Ascending aorta (tissue), 2 donors: Measurements from ENCODE around the gene SVOPL. TPM values are rescaled to one million over a fixed set of nuclear protein-coding genes. Genes with fewer than 3 reads are reported as not detected.

Experiments
- DNase-seq, 2 donors: peaks; one replicate each; pipeline ENCODE4 v3.0.0-alpha.2; 2019; ENCODE audit warnings: low spot score in 2 of 2
- H3K27ac ChIP-seq, 2 donors: fragments of 200-600 bp; sonication (generic); one replicate each; pipeline ENCODE4 v1.5.1; 2016 to 2017; ENCODE audit warnings: mild to moderate bottlenecking in 1 of 2
- H3K27me3 ChIP-seq: fragments of 200-600 bp; sonication (generic); one replicate; pipeline ENCODE4 v1.5.1; 2017
- H3K36me3 ChIP-seq, 2 donors: fragments of 200-600 bp; sonication (generic); one replicate each; pipeline ENCODE4 v1.5.1; 2016
- H3K4me1 ChIP-seq, 2 donors: fragments of 200-600 bp; sonication (generic); one replicate each; pipeline ENCODE4 v1.5.1; 2016 to 2017; ENCODE audit warnings: mild to moderate bottlenecking in 1 of 2
- H3K4me3 ChIP-seq, 2 donors: fragments of 200-600 bp; sonication (generic); one replicate each; pipeline ENCODE4 v1.5.1; 2016 to 2017; ENCODE audit warnings: mild to moderate bottlenecking in 1 of 2
- H3K9me3 ChIP-seq, 2 donors: fragments of 200-600 bp; sonication (generic); one replicate each; pipeline ENCODE4 v1.5.1; 2016
- intact Hi-C: fragments of 100-400 bp; cut with DNase I; formaldehyde crosslinking; loops from one replicate; pipeline ENCODE4 v1.15.1; 2023
- total RNA-seq: library from RNA; depleted of rRNA; stranded (reverse); fragments of >200 nt; gene quantifications from one replicate; pipeline ENCODE4 v1.1.0, GENCODE V29; 2016
- TF ChIP-seq, protein P1 (sequence below), 3 experiments: fragments of 200-600 bp in 2 of 3; fragments of 450-650 bp in 1 of 3; sonication (generic) in 2 of 3; IDR thresholded peaks; one replicate each; pipeline ENCODE4 v1.5.1; 2016 to 2019; ENCODE audit warnings: antibody characterized with exemption in 3 of 3, mild to moderate bottlenecking in 1 of 3, moderate library complexity in 1 of 3

The SVOPL gene
- total RNA-seq, 1 donor from 2014 or later: not detected

GRCh38 chr7:138569418-138569817, 131.7 kb downstream of the SVOPL start:
- TF ChIP-seq, protein P1, sequence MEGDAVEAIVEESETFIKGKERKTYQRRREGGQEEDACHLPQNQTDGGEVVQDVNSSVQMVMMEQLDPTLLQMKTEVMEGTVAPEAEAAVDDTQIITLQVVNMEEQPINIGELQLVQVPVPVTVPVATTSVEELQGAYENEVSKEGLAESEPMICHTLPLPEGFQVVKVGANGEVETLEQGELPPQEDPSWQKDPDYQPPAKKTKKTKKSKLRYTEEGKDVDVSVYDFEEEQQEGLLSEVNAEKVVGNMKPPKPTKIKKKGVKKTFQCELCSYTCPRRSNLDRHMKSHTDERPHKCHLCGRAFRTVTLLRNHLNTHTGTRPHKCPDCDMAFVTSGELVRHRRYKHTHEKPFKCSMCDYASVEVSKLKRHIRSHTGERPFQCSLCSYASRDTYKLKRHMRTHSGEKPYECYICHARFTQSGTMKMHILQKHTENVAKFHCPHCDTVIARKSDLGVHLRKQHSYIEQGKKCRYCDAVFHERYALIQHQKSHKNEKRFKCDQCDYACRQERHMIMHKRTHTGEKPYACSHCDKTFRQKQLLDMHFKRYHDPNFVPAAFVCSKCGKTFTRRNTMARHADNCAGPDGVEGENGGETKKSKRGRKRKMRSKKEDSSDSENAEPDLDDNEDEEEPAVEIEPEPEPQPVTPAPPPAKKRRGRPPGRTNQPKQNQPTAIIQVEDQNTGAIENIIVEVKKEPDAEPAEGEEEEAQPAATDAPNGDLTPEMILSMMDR (IDR thresholded peaks at IDR 0.05): no peak
- peaks cover 48 to 73% of the 10 kb centered on the region in 2 donors for H3K36me3 ChIP-seq
- H3K27ac ChIP-seq: no peak overlapping the region
- H3K9me3 ChIP-seq: peaks cover 18 to 25% of the 10 kb centered on the region in 2 donors
- H3K27me3 ChIP-seq: no peaks in the 10 kb centered on the region
- H3K4me3 ChIP-seq: no peak overlapping the region
- intact Hi-C loops: no loop called here
- DNase-seq: no peak
- H3K4me1 ChIP-seq: no peaks in the 10 kb centered on the region

DNA sequence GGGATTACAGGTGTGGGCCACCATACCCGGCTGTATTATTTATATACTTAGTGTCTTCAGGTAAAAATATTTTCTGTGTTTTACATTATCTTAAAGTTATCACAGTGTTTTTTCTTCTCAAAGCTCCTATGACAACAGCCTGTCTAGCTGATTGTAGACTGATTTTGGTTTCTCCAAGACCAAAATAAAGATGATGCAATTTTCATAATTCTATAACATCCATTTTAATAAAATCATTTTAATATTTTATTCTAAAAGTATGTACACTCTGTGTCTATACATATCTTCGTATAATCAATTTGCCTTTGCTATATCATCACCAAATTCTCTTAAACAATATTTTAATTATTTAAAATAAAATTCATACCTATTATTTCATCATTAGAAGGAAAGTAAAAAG, 132.5 kb downstream of the SVOPL start:
- DNase-seq: no peak
- TF ChIP-seq, protein P1 (IDR thresholded peaks at IDR 0.05): no peak
- Histone ChIP-seq H3K4me3 (no peak overlapping the region), H3K27ac (no peak overlapping the region), H3K27me3 (no peaks in the 10 kb centered on the region), H3K9me3 (peaks cover 19 to 33% of the 10 kb centered on the region in 2 donors), H3K4me1 (no peaks in the 10 kb centered on the region), H3K36me3 (peaks cover 50 to 75% of the 10 kb centered on the region in 2 donors)
- intact Hi-C loops: no loop called here

- Histone ChIP-seq H3K27ac (no peak overlapping the region), H3K9me3 (peaks cover 19 to 38% of the 10 kb centered on the region in 2 donors), H3K27me3 (no peaks in the 10 kb centered on the region), H3K36me3 (peaks cover 60 to 82% of the 10 kb centered on the region in 2 donors), H3K4me3 (no peak overlapping the region), H3K4me1 (no peaks in the 10 kb centered on the region)
- intact Hi-C loops: no loop called here
- DNase-seq: no peak
- TF ChIP-seq, protein P1 (IDR thresholded peaks at IDR 0.05): no peak
These were observed 135.6 kb downstream of the SVOPL start for GRCh38 chr7:138565451-138566114.

GRCh38 chr7:138565071-138565450, 136.1 kb downstream of the SVOPL start:
- Histone ChIP-seq H3K27me3 (no peaks in the 10 kb centered on the region), H3K4me1 (no peaks in the 10 kb centered on the region), H3K9me3 (peaks cover 19 to 38% of the 10 kb centered on the region in 2 donors), H3K4me3 (no peak overlapping the region), H3K27ac (no peak overlapping the region), H3K36me3 (peaks cover 62 to 82% of the 10 kb centered on the region in 2 donors)
- no peak for DNase-seq
- intact Hi-C loops: no loop called here
- TF ChIP-seq, protein P1 (IDR thresholded peaks at IDR 0.05): no peak

DNA sequence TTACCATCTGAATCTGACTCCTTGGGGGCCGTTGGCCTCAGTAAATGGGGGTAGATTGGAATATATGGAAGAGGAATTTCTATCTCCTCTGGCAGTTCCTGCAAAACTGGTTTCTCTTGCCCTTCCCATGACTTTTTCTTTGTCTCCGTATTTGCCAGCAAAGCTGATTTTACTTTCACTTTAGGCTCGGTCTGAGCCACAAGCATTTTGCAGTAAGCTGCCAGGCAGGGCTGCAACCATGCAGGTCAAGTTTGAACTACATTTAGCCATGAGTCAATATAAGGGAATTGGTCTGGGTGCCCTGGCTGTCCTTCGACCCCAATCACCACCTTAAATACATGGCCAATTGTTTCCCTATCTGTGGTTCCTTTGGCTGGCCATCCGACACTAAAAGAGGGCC, 136.8 kb downstream of the SVOPL start:
- Histone ChIP-seq H3K4me3 (no peak overlapping the region), H3K27ac (no peak overlapping the region), H3K27me3 (no peaks in the 10 kb centered on the region), H3K9me3 (peaks cover 19 to 38% of the 10 kb centered on the region in 2 donors), H3K4me1 (no peaks in the 10 kb centered on the region), H3K36me3 (peaks cover 61 to 89% of the 10 kb centered on the region in 2 donors)
- intact Hi-C loops: no loop called here
- TF ChIP-seq, protein P1 (IDR thresholded peaks at IDR 0.05): no peak
- no peak for DNase-seq
